Bladder microvascular endothelial cell (primary cell): Measurements from ENCODE around the gene CNRIP1. TPM values are rescaled to one million over a fixed set of nuclear protein-coding genes. Genes with fewer than 3 reads are reported as not detected.

Source experiments
- total RNA-seq: library from RNA; depleted of rRNA; stranded (reverse); fragments of >200 nt; gene quantifications from 2 replicates; pipeline ENCODE4 v1.2.3, GENCODE V29; 2014

The CNRIP1 gene, protein sequence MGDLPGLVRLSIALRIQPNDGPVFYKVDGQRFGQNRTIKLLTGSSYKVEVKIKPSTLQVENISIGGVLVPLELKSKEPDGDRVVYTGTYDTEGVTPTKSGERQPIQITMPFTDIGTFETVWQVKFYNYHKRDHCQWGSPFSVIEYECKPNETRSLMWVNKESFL
- total RNA-seq = 34.0 and 42.7 TPM in 2 replicates

DNA sequence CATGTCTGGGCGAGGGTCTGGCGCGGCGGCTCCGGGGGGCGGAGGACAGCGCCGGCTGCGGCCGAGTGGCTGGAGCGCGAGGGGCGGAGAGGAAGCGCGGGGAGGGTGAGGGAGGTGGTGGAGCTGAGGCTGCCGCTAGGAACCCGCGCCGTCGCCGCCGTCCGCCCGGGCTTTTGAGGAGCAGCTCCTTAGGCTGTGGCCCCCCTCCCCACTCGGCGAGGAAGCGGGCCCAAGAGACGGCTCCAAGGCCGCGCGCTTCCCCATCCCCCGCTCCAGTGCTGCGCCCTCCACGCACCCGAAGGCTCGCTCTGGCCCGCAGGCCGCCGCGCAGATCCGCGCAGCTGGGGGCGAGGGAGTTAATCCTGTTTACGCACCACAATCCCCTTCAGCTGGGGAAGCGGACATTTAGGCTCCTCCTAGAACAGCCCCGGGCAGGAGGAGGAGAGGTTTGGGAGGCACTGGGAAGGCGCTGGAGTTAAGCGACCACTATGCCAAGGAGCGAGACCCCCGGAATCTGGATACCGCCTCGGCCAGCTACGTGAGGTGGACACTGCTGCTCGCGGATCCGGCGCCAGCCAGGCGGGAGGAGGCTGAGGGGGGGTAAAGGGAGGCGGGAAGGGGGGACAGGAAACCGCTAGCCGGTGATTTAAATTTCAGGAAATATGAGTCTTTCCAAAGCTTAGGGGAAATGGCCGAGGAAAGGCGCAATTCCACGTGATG, at the start of gene CNRIP1:
Gene CNRIP1 (minus strand): TSS at position 552 of the 720 bp plus-strand sequence. CDS start 549 bp downstream, at position 3.

DNA sequence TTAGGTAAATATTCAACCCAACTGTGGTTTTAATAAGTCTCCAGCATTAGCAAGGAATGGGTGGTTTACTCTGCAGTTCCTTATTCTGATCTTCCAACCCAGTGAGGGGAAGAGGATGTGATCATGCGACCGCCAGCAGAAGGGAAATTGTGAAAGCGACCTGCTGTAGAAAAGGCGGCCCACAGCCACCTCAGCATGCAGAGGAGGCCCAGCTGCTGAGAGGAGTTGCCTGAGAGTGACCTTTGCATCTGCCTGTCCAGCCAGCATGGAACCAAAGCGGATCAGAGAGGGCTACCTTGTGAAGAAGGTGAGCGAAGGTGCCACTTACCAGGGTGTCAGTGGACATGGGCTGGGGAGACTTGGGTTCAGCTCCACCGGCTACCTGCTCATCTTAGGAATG, 45.3 kb upstream of the CNRIP1 start, which contains the start of gene PLEK:
Gene PLEK (plus strand): TSS at position 196 of the 400 bp plus-strand sequence. CDS start 70 bp downstream, at position 266.

DNA sequence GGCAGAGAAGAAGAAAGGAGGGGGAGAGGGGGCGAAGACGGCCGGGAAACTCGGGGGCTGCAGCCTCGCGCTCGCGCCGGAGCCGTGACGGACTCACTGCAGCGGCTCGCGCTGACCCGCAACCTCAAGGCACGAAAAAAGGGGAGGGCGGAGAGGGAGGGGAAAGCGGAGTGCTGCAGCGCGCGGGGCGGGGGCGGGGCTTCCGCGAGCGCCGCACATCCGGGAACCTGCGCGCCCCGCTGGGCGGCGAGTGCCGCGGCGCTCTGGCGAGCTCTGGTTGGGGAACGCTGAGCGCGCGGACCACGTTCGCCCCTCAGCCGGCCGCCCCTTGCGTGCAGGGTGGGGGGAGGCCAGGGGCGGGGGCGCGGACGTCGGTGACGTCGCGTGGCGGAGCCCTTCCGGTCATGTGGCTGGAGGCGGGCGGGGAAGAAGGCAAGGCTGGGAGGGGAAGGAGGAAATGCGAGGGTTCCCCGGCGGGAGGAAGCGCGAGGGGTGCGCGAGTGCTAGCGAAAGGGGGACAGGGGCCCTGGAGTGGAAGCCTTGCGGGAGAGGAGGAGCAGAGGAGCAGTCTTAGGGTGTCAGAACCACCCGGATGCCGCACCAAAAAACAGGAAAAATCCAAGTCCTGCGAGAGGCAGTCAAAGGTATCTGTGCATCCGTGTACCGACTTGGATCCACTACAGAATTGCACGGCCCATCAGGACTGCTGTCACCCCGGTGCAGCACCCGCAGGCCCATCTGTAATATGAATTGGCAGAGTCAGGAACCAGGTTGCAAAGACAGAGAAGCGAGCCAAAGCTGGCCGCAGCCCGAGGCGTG, 67.1 kb downstream of the CNRIP1 start, which contains the start of gene PPP3R1:
Gene PPP3R1 (minus strand): TSS at position 133 of the 819 bp plus-strand sequence. CDS start 405 bp downstream, outside the sequence.

Other genes with a start within 250 kb of the CNRIP1 start
- 6.5 and 14.7 TPM in 2 replicates for gene PNO1, start 162.1 kb downstream of the CNRIP1 start, total RNA-seq
- gene PPP3R1, start 67.4 kb downstream of the CNRIP1 start, total RNA-seq = 16.2 and 36.7 TPM in 2 replicates
- 0.06 and 0.16 TPM in 2 replicates for gene PLEK, start 45.3 kb upstream of the CNRIP1 start, total RNA-seq
- 0.16 and 0.50 TPM in 2 replicates for gene FBXO48, start 147.3 kb upstream of the CNRIP1 start, total RNA-seq
- gene APLF, start 147.6 kb upstream of the CNRIP1 start, total RNA-seq = 2.1 and 8.1 TPM in 2 replicates